ENCODE data around the gene IFNB1. TPM values are rescaled to one million over a fixed set of nuclear protein-coding genes. Genes with fewer than 3 reads are reported as not detected.

IFNB1 gene
- total RNA-seq, 1 experiment from 2014 or later: not detected

- no peaks in the 10 kb centered on the region; a peak in 1 of 4 replicates for H3K4me1 ChIP-seq (ENCODE audit: control insufficient read depth in 1 of 2, insufficient read depth in 2 of 2, low read length in 2 of 2)
- no peak overlapping the region for H2AFZ ChIP-seq (ENCODE audit: low read depth, low read length, poor library complexity, severe bottlenecking)
- no peak overlapping the region for H3K27ac ChIP-seq (ENCODE audit: low read depth, low read length)
- ChIA-PET POLR2A (no interaction called here), RAD21 (ENCODE audit: low non-redundant PET in 1 of 2, low total read pairs in 2 of 2, uncharacterized antibody in 2 of 2, unreplicated experiment in 2 of 2) (no interaction called here), CTCF (interaction anchor here (1.2 kb wide), 1 partner anchor 15 kb away, joined by 3 read pairs; no protein-coding TSS in a partner anchor)
- no peaks in the 10 kb centered on the region for H3K36me3 ChIP-seq (ENCODE audit: control insufficient read depth in 1 of 2, insufficient read depth in 2 of 2, low read length in 2 of 2)
- H3K79me2 ChIP-seq (ENCODE audit: insufficient read depth, low read length): no peaks in the 10 kb centered on the region
- H3K4me2 ChIP-seq (ENCODE audit: low read length): no peak overlapping the region
- H3K9me2 ChIP-seq (ENCODE audit: insufficient read depth): no peaks in the 10 kb centered on the region
- no peak for TF ChIP-seq EZH2phosphoT487 (IDR thresholded peaks at IDR 0.05; ENCODE audit: borderline replicate concordance)
- TF ChIP-seq, protein P1, sequence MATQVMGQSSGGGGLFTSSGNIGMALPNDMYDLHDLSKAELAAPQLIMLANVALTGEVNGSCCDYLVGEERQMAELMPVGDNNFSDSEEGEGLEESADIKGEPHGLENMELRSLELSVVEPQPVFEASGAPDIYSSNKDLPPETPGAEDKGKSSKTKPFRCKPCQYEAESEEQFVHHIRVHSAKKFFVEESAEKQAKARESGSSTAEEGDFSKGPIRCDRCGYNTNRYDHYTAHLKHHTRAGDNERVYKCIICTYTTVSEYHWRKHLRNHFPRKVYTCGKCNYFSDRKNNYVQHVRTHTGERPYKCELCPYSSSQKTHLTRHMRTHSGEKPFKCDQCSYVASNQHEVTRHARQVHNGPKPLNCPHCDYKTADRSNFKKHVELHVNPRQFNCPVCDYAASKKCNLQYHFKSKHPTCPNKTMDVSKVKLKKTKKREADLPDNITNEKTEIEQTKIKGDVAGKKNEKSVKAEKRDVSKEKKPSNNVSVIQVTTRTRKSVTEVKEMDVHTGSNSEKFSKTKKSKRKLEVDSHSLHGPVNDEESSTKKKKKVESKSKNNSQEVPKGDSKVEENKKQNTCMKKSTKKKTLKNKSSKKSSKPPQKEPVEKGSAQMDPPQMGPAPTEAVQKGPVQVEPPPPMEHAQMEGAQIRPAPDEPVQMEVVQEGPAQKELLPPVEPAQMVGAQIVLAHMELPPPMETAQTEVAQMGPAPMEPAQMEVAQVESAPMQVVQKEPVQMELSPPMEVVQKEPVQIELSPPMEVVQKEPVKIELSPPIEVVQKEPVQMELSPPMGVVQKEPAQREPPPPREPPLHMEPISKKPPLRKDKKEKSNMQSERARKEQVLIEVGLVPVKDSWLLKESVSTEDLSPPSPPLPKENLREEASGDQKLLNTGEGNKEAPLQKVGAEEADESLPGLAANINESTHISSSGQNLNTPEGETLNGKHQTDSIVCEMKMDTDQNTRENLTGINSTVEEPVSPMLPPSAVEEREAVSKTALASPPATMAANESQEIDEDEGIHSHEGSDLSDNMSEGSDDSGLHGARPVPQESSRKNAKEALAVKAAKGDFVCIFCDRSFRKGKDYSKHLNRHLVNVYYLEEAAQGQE (IDR thresholded peaks at IDR 0.05; ENCODE audit: low read depth): no peak
- no peak for TF ChIP-seq JUND (IDR thresholded peaks at IDR 0.05)
- no peak for TF ChIP-seq TCF7L2 (IDR thresholded peaks at IDR 0.05; ENCODE audit: borderline replicate concordance, extremely low read depth, insufficient read depth, insufficient read length)
- TF ChIP-seq, protein P2, sequence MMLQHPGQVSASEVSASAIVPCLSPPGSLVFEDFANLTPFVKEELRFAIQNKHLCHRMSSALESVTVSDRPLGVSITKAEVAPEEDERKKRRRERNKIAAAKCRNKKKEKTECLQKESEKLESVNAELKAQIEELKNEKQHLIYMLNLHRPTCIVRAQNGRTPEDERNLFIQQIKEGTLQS (IDR thresholded peaks at IDR 0.05): no peak
- no peak for TF ChIP-seq SP1 (IDR thresholded peaks at IDR 0.05; ENCODE audit: low read depth)
- no peak for TF ChIP-seq POLR2A (IDR thresholded peaks at IDR 0.05; ENCODE audit: borderline replicate concordance, extremely low read depth, insufficient read depth, insufficient read length)
- no peak for TF ChIP-seq SRF (IDR thresholded peaks at IDR 0.05; ENCODE audit: low read depth)
- no peak for TF ChIP-seq RAD21 (IDR thresholded peaks at IDR 0.05; ENCODE audit: low read depth)
- no peak for TF ChIP-seq EGR1 (IDR thresholded peaks at IDR 0.05; ENCODE audit: low read depth)
- TF ChIP-seq ELF1 (IDR thresholded peaks at IDR 0.05; ENCODE audit: borderline replicate concordance, low read depth): no peak
- ATAC-seq (no peak), DNase-seq (ENCODE audit: low read depth, low spot score) (no peak)
- no peak overlapping the region for H3K4me3 ChIP-seq (replicated peaks in 1 of 2; ENCODE audit: low read depth in 1 of 2, low read length in 2 of 2)
- H4K20me1 ChIP-seq (ENCODE audit: insufficient read depth): no peaks in the 10 kb centered on the region
- intact Hi-C loops (cut with micrococcal nuclease): no loop called here
- no TSS peak for BruUV-seq (replicated peaks)
- no peak overlapping the region for H3K9ac ChIP-seq (ENCODE audit: low read length)
- no peaks in the 10 kb centered on the region for H3K9me3 ChIP-seq (ENCODE audit: control insufficient read depth in 1 of 2, insufficient read depth in 1 of 2, low read depth in 1 of 2, low read length in 2 of 2)
- H3K27me3 ChIP-seq (ENCODE audit: insufficient read depth, low read length): no peaks in the 10 kb centered on the region
Measured at GRCh38 chr9:21080793-21081192, 3.1 kb upstream of the IFNB1 start.
